ENCODE results near the gene ANKRD24. TPM values are rescaled to one million over a fixed set of nuclear protein-coding genes. Genes with fewer than 3 reads are reported as not detected.

ANKRD24 gene
- total and polyA plus RNA-seq, 2 of the 13 experiments (the other 11 are each of a cell fraction or from before 2014, with no cell fraction given): 0.13 to 0.24 TPM

GRCh38 chr19:4233282-4233853 lies 50.9 kb downstream of the ANKRD24 start (continued):
- no peak for TF ChIP-seq ZNF354B (CRISPR knock-in tag; IDR thresholded peaks at IDR 0.05)
- no peak for TF ChIP-seq ZNF766 (CRISPR knock-in tag; IDR thresholded peaks at IDR 0.05; ENCODE audit: borderline replicate concordance)
- TF ChIP-seq IRX3 (CRISPR knock-in tag; IDR thresholded peaks at IDR 0.05; ENCODE audit: borderline replicate concordance, low read depth): no peak
- no peak for TF ChIP-seq MIER2 (CRISPR knock-in tag; IDR thresholded peaks at IDR 0.05)
- TF ChIP-seq ZNF546 (CRISPR knock-in tag; conservative IDR thresholded peaks at IDR 0.05): no peak
- TF ChIP-seq TCF12 (IDR thresholded peaks at IDR 0.05): no peak
- no peak for TF ChIP-seq TCF12 (CRISPR knock-in tag; IDR thresholded peaks at IDR 0.05)
- no peak for TF ChIP-seq ELF1 (CRISPR knock-in tag; IDR thresholded peaks at IDR 0.05)
- TF ChIP-seq ZNF441 (CRISPR knock-in tag; IDR thresholded peaks at IDR 0.05; ENCODE audit: borderline replicate concordance): no peak
- no peak for TF ChIP-seq SCMH1 (CRISPR knock-in tag; IDR thresholded peaks at IDR 0.05; ENCODE audit: borderline replicate concordance)
- TF ChIP-seq ZHX2 (IDR thresholded peaks at IDR 0.05; ENCODE audit: low read depth): no peak
- TF ChIP-seq ZHX2 (CRISPR knock-in tag; IDR thresholded peaks at IDR 0.05; ENCODE audit: borderline replicate concordance): no peak
- no peak for TF ChIP-seq ZC3H4 (CRISPR knock-in tag; IDR thresholded peaks at IDR 0.05; ENCODE audit: borderline replicate concordance)
- peak; percentile 50; the same call in 1 of the 2 replicates for TF ChIP-seq RAD21 (CRISPR knock-in tag; IDR thresholded peaks at IDR 0.05)
- TF ChIP-seq ZNF263 (CRISPR knock-in tag; IDR thresholded peaks at IDR 0.05): 0 out of 2 replicates have a peak, but pooled peaks have one; percentile 36
- TF ChIP-seq FIP1L1 (IDR thresholded peaks at IDR 0.05; ENCODE audit: borderline replicate concordance, insufficient read depth, low read depth, low read length): no peak
- TF ChIP-seq MAFF (IDR thresholded peaks at IDR 0.05; ENCODE audit: low read depth, low read length): no peak
- no peak for TF ChIP-seq DNMT3B (CRISPR knock-in tag; conservative IDR thresholded peaks at IDR 0.05)
- no peak for TF ChIP-seq CBX1 (IDR thresholded peaks at IDR 0.05; ENCODE audit: low read depth)
- TF ChIP-seq SP1 (IDR thresholded peaks at IDR 0.05): no peak
- no peak for TF ChIP-seq SP1 (CRISPR knock-in tag; IDR thresholded peaks at IDR 0.05)
- TF ChIP-seq ISL2 (CRISPR knock-in tag; IDR thresholded peaks at IDR 0.05): no peak
- TF ChIP-seq, protein P1, sequence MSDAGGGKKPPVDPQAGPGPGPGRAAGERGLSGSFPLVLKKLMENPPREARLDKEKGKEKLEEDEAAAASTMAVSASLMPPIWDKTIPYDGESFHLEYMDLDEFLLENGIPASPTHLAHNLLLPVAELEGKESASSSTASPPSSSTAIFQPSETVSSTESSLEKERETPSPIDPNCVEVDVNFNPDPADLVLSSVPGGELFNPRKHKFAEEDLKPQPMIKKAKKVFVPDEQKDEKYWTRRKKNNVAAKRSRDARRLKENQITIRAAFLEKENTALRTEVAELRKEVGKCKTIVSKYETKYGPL (CRISPR knock-in tag; IDR thresholded peaks at IDR 0.05): no peak
- TF ChIP-seq NRL (CRISPR knock-in tag; IDR thresholded peaks at IDR 0.05; ENCODE audit: borderline replicate concordance): no peak
- TF ChIP-seq ZNF503 (CRISPR knock-in tag; IDR thresholded peaks at IDR 0.05): no peak
- no peak for TF ChIP-seq ZNF207 (IDR thresholded peaks at IDR 0.05; ENCODE audit: borderline replicate concordance)
